SK-N-SH (cell line): ENCODE data around the gene SLC30A3.

Source experiments
- EP300 ChIP-seq, 2 experiments: IDR thresholded peaks; 2 replicates each; pipeline versions ENCODE4 v1.4.0 to v1.6.1; 2012; ENCODE audit warnings: borderline replicate concordance in 1 of 2, low read depth in 1 of 2, low read length in 1 of 2
- POLR2AphosphoS5 ChIP-seq: IDR thresholded peaks from 2 replicates; pipeline ENCODE4 v1.6.1; 2012; ENCODE audit warnings: low read depth, low read length
- RCOR1 ChIP-seq: fragments of 150-350 bp; IDR thresholded peaks from 2 replicates; pipeline ENCODE4 v1.6.1; 2017; ENCODE audit warnings: antibody characterized with exemption, low read length
- SIN3A ChIP-seq: IDR thresholded peaks from 2 replicates; pipeline ENCODE4 v1.6.1; 2012; ENCODE audit warnings: low read depth, mild to moderate bottlenecking, low read length, moderate library complexity, borderline replicate concordance
- TF ChIP-seq, protein P1 (sequence below): fragments of 200-600 bp; sonication (generic); IDR thresholded peaks from 2 replicates; pipeline ENCODE4 v1.6.1; 2017; ENCODE audit warnings: antibody characterized with exemption, mild to moderate bottlenecking, moderate library complexity
- TF ChIP-seq, protein P2 (sequence below): IDR thresholded peaks from 2 replicates; pipeline ENCODE4 v1.6.1; 2012; ENCODE audit warnings: mild to moderate bottlenecking, low read depth, low read length, moderate library complexity
- TF ChIP-seq, protein P3 (sequence below): fragments of 150-350 bp; IDR thresholded peaks from 2 replicates; pipeline ENCODE4 v1.6.1; 2017; ENCODE audit warnings: antibody characterized with exemption, low read length, low read depth, borderline replicate concordance
- TF ChIP-seq, protein P4 (sequence below): IDR thresholded peaks from 2 replicates; pipeline ENCODE4 v1.4.0; 2012; ENCODE audit warnings: low read depth

DNA sequence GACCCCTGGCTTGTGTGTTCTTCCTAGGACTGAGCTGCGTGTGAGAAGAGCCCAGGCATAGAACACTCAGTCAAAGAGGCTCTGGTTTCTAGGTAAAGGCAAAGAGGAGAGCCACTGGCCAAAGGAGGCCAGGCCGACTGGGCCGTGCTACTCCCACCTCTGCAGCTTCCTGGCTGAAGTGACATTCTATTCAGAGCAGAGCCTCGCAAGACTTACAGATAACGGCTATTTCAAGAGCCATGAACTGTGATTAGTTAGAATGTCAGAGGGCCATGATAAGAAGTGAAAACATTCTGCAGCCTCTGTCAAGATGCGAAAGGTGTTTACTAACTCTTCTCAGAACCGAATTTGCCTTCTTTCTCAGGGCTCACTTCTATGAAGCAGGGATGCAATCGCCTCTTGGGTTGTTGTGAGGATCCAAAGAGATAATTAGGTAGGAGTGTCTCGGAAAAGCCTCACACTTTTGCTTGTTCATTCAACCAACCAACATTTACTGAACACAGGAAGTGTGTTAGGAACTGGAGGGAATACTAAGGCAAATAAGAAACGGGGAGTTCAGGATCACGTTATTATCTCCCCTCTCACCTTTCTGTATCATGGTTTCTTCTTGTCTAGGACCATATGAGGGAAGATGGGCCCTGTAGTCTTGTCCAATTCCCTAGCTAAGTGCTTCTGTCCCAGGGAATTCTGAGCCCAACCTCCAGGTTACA is 8.9 kb upstream of the SLC30A3 start:
- TF ChIP-seq, protein P1, sequence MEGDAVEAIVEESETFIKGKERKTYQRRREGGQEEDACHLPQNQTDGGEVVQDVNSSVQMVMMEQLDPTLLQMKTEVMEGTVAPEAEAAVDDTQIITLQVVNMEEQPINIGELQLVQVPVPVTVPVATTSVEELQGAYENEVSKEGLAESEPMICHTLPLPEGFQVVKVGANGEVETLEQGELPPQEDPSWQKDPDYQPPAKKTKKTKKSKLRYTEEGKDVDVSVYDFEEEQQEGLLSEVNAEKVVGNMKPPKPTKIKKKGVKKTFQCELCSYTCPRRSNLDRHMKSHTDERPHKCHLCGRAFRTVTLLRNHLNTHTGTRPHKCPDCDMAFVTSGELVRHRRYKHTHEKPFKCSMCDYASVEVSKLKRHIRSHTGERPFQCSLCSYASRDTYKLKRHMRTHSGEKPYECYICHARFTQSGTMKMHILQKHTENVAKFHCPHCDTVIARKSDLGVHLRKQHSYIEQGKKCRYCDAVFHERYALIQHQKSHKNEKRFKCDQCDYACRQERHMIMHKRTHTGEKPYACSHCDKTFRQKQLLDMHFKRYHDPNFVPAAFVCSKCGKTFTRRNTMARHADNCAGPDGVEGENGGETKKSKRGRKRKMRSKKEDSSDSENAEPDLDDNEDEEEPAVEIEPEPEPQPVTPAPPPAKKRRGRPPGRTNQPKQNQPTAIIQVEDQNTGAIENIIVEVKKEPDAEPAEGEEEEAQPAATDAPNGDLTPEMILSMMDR: no peak
- TF ChIP-seq POLR2AphosphoS5 (no peak), RCOR1 (no peak), SIN3A (no peak), EP300 (IDR thresholded peaks at IDR 0.05; ENCODE audit: borderline replicate concordance in 1 of 2, low read depth in 1 of 2, low read length in 1 of 2) (no peak)
- TF ChIP-seq, protein P2, sequence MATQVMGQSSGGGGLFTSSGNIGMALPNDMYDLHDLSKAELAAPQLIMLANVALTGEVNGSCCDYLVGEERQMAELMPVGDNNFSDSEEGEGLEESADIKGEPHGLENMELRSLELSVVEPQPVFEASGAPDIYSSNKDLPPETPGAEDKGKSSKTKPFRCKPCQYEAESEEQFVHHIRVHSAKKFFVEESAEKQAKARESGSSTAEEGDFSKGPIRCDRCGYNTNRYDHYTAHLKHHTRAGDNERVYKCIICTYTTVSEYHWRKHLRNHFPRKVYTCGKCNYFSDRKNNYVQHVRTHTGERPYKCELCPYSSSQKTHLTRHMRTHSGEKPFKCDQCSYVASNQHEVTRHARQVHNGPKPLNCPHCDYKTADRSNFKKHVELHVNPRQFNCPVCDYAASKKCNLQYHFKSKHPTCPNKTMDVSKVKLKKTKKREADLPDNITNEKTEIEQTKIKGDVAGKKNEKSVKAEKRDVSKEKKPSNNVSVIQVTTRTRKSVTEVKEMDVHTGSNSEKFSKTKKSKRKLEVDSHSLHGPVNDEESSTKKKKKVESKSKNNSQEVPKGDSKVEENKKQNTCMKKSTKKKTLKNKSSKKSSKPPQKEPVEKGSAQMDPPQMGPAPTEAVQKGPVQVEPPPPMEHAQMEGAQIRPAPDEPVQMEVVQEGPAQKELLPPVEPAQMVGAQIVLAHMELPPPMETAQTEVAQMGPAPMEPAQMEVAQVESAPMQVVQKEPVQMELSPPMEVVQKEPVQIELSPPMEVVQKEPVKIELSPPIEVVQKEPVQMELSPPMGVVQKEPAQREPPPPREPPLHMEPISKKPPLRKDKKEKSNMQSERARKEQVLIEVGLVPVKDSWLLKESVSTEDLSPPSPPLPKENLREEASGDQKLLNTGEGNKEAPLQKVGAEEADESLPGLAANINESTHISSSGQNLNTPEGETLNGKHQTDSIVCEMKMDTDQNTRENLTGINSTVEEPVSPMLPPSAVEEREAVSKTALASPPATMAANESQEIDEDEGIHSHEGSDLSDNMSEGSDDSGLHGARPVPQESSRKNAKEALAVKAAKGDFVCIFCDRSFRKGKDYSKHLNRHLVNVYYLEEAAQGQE: no peak
- TF ChIP-seq, protein P3, sequence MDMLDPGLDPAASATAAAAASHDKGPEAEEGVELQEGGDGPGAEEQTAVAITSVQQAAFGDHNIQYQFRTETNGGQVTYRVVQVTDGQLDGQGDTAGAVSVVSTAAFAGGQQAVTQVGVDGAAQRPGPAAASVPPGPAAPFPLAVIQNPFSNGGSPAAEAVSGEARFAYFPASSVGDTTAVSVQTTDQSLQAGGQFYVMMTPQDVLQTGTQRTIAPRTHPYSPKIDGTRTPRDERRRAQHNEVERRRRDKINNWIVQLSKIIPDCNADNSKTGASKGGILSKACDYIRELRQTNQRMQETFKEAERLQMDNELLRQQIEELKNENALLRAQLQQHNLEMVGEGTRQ: no peak
- TF ChIP-seq, protein P4, sequence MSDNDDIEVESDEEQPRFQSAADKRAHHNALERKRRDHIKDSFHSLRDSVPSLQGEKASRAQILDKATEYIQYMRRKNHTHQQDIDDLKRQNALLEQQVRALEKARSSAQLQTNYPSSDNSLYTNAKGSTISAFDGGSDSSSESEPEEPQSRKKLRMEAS: no peak
